Femur (tissue), 1 donor: ENCODE measurements around the gene INPP5K.
"Not testable (repeated sequence)": the region's sequence is repeated elsewhere in the genome, so short reads cannot be mapped to it uniquely, and the experiment has no call there.

Experiments
- DNase-seq: peaks from one replicate; pipeline ENCODE4 v3.0.0-alpha.2; 2017

The INPP5K gene

DNA sequence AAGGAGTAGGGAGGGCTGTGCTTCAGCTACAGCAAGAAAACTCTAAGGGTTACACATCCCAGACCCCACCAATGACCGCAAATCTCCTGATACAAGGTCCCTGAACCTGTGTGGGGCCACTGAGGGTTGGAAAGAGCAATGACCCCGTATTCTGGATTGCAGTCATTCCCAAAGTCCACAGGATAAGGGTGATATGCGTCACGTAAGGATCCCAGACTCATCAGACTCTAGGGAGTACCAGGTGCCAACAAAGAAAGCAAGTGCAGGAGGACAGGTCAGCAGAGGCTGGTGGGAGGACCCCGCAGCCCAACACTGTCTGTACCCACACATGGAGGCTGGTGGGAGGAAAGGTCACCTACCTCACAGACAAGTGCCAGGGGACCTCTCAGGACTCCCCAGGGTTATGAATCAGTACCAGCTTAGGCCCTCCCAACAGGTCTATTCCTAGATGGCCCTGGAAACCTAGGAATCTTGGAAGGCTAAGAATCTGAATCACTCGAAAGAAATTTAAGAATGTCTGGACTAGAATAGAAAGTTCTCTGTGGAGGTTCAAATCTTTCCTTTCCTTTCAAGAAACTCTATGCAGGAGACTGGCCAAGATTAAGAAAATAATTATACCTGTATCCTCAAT is 30.0 kb upstream of the INPP5K start:
- no peak for DNase-seq

DNA sequence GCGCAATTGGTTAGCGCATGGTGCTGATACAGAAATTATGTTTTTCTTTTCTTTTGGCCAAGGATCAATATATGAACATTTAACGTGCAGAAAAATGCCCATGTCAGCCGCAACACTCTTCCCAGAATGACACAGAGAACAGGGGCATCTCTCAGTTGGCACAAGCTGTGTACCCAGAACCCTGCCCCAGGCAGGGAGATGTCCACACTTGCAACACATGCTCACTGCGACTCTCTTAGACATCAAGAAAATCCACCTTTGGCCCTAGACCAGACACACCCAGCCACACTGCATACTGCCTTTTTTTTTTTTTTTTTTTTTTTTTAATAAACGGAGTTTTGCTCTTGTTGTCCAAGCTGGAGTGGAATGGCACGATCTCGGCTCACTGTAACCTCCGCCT is 29.2 kb upstream of the INPP5K start:
- no peak for DNase-seq

DNA sequence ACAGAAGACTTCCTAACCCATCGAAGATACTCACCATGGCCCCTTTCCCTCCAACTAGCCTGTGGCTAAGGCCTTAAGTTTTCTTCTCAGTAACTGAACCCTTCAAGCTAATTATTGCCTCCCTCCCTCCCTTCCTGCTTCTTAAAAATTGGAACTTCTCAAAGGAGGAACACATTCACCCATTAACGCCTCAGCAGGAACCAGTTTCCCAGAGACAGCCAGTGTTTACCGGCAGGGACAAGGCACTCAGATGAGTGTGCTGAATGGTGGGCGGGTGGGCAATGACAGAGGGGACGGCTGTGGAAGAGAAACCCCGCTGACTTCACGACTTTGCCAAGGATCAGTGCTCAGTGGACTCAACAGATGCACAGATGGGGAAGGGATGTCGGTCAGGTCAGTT is 25.9 kb upstream of the INPP5K start:
- no peak for DNase-seq

DNA sequence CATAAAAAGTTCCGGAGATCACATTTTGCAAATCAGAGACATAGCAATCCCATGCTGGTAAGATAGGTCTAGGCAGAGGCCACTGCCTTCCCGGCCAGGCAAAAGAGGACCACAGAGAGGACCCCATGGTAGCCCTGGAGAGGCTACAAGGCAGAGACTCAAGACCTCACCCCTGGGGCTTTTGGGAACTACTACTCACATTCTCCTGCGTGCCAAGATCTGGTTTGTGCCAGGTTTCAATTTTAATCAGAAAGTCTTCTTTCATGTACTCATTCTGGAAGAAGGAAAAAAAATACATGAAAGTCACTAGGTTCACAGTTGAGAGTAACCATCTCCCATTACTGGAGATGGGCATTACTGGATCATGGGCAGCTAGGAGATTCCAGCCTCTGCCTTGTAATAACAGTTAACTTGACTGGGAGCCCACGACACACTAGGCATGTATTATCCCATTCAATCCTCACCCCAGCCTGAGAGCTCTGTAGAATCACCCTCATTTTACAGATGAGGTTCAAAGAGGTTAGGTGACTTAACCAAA is 25.0 kb upstream of the INPP5K start:
- no peak for DNase-seq

DNA sequence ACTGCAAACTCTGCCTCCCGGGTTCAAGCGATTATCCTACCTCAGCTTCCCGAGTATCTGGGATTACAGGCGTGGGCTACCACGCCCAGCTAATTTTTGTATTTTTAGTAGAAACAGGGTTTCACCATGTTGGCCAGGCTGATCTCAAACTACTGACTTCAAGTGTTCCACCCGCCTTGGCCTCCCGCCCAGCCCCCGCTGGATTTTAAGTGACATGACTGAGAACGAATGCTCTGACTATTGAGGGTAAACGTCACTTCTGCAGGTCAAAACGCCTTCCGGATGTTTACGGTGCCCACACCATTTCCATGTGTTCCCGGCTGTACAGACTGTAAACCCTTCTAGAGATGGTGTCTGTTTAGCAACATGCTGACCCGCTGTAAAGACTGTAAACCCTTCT is 23.4 kb upstream of the INPP5K start:
- DNase-seq: no peak

DNA sequence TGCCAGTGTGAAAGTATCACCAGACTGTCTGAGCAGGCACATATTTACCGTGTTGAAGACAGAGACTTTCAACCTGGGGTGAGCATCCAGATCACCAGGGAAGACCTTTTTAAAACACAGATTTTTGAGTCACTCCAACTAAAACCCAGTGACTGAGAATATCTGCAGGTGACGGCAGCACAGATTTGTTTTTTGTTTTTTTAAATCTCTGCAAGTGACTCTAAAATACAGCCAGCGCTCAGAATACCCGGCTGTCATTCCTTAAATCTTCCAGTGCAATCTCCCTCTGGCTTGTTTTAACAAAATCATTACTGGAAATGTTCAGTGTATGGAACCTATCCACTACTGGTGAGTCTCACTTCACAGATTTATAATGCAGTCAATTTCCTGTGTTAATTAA is 19.3 kb upstream of the INPP5K start:
- no peak for DNase-seq

DNA sequence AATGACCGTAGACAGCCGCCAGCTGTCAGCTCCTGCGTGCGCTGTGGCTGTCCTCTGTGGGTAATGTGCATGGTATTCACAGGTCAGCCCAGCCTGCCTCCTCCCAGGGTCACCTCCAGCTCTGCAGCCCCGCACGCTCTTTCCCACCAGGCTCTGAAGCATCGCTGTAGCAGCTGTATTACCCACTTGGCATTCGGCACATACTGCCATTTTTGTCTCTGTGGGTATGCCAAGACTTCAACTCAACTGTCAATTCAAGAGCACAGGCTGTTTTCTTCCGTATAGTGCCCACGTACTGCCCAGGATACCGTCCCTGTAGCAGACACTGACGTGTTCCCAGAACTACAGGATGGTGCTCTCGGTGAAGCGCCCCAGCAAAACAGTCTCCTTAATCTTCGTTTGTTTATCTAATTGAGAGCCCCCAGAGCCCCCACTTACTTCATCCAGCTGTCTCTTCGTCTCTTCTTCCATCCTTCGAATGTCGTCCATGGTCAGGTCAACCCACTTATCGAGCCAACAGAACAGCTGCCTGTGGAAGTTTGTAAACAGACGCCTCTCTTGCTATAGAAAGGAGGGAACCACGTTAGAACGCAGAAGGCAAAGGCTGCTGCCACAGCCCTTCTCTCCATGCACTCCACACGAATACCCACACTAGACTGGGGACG is 17.4 kb upstream of the INPP5K start:
- no peak for DNase-seq

DNA sequence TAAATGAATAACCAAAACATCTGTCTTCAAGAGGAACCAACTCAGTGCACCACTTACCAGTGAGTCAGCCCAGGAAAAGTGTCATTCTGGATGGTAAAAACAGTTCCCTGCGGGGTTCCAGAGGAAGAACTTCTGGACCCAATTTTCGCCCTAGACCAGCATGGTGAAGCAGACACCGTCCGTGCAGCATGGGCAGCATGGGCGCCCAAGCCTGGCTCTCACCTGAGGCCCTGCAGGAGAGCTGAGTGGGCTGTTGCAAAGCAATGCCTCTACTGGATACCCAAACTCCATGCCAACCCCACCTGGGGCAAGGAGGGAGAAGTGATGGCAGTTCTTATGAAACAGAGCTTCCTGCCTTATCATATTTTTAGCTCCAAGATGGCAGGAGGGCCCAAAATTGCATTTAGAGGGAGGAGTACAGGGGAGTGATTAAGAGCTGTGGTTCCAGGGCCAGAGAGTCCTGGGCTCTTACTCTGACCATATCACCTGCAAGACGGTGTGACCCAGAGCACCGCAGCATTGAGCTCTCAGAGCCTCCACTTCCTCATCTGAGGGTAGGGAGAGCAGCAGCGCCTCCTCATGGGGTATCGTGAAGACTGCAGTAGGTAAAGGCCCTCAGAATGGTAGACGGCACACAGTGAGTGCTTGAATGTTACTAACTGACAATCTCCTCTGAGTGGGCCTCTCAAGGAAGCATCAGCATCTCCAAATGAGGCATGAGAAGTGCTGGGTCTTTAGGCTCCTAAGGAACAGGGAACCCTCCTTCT is 16.6 kb upstream of the INPP5K start:
- DNase-seq: no peak

DNA sequence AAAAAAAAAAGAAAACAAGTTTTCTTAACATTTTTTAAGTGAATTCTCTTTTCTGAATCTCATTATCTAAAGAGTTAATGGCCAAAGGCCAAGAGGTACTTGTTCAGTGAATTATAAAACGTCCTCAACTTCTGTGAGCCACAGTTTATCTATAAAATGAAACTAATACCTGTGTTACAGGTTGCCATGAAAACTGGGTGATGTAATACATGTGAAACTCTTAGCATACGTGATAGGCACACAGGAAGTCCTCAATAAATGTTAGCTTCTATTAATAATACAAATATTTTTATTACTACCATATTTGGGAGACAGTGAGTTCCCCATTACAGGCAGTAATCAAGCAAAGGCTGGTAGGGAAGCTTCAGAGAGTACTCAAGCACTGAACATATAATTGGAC is 13.5 kb upstream of the INPP5K start:
- no peak for DNase-seq

DNA sequence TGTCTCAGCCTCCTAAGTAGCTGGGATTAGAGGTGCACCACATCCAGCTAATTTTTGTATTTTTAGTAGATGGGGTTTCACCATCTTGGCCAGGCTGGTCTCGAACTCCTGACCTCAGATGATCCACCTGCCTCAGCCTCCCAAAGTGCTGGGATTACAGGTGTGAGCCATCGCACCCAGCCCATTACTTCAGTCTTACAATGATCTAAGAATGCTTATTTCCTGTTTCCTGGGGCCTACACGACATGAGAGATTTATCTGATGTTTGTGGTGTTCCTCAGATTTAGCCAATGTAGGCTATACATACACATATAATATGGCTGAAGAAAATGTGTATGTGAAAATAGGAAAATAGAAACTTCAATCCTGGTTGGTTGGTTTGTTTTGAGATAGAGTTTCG is 10.5 kb upstream of the INPP5K start:
- not testable (repeated sequence) for DNase-seq

DNA sequence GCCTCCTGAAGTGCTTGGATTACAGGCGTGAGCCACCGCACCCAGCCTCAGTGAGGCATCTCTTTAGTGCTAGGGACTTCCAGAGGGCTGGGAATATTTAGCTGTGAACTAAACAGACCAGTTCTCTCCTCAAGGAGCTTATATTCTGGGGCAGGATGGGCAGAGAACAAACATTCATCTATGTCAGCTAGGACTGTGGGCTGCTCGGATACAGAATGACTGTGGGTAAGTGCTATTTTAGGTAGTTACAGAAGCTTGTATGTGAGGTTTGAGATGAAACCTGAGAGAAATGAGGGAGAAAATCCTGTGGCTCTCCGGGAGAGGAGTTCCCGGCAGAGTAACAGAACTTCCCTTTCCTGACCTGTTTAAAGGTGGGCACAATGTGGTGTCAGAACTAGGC is 6.2 kb upstream of the INPP5K start:
- no peak for DNase-seq

DNA sequence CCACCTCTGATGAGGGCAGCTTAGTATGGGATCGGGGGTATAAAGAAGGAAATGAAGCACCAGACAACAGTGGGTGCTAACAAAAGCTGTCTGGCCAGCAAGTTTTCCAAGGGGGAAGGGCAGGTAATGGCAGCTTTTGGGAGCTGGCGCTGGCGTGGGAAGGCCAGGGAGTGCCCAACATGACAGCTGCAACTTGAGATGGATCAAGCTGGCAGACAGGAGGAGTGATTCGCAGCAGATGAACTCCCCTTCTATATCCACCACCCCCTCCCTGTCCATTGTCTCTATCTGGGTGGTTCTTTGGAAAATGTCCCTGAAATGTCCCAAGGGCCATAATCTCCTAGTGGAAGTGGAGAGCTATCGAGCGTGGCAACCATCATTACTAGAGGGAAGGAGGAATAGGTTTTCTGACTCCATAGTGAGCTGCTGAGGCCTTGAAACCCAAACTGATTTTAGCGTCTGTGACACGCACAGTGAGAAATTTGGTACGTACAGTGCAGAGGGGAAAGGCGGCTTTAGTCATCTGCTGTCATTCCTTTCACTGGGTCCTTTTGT is 4.8 kb upstream of the INPP5K start:
- DNase-seq: peak; percentile 59

DNA sequence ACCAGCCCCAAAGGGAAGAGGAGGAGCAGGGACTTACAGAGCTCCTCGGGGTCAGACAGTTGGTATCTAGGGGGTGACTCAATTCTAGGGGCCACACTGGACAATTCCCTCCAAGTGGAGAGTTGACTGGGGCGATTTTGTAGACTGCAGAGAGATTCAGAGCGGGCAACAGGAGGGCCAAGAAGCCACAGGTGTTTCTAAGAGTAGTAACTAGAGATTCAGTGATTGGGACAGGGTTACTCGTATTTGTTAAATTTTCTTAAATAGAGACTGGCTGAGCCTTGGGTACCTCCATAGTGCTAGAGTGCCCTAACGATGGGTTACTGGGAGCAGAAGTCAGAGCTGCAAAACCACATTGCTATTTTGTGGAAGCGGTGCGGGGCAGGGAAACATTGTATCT is 3.3 kb upstream of the INPP5K start:
- DNase-seq: no peak

DNA sequence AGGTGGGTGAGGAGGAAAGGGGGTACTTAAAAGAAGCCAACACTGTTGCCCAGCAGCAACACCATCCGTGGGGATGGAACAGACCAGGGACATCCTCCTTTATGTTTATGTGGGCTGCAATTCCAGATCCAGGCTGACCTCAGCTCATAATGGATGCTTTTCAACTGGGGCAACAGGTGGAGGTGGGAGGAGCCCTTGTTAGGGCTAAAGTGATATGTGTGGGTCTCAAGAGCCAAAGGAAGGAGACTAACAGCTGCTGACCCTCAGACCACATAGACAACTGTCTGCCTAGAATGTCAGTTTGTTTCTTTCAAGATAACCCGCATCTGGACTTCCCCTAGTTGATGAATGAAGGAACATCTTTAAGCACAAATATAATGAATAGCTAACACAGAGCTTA is 2.0 kb upstream of the INPP5K start:
- DNase-seq: no peak

DNA sequence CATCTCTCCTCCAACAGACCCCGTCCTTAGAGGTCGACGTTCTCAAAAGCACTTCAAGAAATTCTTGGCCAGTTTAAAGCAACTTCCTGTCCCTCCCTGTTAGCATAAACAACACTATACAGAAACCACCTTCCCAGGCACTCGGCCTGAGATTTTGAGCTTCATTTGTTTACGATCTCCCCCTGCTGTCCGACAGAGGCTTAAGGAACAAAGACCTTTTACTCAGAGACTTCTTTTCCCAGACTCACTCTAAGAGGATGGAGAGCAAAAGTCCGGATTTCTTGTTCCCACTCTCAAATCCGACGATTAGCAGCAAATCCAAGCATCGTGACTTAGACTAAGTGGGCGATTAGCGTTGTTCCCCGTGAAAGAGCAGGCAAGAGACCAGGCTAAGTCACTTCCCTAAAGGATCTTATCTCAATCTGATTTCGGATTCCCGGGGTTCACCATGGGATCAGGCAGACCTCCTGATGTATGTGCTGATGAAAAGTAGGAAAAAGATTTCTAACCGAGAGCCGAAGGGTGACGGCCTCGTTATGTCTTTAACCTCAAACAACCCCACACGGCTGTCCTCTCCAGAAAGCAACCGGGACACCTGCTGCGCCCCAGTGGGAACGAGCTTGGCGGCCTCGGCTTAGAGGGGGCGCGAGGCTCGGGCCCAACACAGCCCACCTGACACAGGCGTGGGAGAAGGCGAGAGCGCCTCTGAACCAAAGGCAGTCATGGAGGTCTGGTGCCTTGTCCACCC is 598 bp downstream of the INPP5K start:
- DNase-seq: peak; percentile 83

DNA sequence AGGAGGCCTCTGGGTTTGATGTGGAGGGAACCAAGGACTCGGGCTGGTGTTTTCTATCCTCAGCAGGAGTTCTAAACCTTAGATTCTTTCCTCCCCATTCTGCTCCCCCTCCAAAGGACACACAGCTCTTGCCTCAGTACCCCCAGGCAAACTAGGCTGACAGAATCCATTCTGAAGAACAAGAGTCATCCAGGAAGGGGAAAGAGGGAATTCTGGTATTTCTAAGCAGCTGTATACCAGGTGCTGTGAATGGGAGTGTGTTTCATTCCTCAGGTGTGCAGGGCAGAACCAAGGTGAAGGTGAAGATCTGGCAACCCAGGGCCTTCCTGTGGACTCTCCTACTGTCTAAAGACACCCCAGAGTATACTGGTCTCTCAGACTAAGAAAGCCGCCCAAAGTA is 4.1 kb downstream of the INPP5K start:
- no peak for DNase-seq

DNA sequence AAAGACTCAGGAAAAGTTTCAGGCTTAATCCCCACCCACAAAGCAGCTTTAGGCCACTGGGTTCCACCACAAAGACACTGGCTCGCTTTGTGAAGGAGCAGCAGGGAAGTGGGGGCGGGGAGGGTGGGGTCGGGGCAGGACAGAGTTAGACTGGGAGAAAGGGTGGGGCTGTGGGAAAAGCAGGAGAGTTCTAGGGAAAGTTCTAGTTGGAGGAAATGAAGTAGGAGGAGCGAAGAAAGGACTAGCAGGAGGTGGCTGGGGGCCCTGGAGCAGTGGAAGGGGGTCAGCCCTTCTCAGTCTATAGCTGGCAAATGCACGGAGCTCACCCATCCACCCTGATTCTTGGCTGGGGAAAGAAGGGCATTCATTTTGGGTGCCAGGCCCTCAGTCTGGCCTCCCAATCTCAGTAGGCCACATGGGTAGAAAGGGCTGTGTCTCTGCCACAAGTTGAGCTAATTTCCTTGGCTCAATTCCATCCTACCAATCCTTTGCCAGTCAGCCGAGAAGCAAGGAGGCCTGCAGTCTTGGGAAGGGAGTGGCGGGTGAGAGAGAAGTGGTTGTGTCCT is 4.6 kb downstream of the INPP5K start:
- peak; percentile 62 for DNase-seq

DNA sequence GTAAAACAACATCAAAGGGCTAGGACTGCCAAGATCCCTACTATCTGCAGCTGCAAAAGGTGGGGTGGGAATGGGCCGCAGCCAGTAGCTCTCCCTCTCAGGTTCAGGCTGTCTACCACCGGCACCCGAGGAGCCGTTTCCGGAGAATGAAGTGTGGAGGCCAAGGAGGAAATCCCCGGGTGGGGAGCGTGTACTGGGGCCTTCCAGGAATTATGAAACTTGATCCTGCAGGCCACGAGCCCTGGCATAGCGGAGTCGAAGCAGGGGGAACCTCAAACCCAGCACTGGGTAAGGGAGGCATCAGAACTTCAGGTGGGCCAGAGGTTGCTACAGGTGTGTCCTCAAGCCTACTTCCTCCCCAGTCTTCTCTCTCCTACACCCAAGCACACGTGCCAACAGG is 5.1 kb downstream of the INPP5K start:
- DNase-seq: peak; percentile 71

DNA sequence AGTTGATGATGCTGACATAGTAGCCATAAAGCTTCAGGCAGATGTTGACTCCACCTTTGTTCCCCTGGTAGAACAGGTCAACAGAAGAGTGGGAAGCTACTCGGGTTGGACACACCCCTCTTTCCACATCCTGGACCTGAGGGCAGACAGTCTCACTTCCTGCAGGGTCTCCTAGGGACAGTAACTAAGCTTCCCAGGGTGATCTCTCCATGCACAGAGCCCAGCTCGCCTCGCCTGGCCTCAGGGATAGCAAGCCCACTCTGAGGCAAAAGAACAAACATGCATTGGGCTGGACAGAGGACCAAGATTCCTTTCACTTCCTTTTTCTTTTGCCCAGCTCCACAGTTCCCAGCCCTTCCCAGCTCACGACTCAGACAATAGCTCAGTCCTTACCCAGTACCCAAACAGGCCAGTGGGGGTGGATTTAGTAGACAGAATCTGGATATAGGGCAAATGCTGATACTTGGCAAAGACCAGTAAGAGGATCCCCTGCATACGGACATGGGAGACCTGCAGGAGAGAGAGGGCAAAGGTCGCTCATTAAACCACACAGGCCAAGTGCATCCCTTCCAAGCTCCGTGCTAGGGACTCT is 7.0 kb downstream of the INPP5K start:
- no peak for DNase-seq

DNA sequence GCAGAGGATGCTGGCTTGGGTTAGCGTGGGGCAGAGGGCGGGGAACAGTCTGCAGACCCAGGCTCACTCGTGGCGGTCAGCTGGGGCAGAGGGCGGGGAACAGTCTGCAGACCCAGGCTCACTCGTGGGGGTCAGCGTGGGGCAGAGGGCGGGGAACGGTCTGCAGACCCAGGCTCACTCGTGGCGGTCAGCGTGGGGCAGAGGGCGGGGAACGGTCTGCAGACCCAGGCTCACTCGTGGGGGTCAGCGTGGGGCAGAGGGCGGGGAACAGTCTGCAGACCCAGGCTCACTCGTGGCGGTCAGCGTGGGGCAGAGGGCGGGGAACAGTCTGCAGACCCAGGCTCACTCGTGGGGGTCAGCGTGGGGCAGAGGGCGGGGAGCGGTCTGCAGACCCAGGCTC is 7.7 kb downstream of the INPP5K start:
- not testable (repeated sequence) for DNase-seq

DNA sequence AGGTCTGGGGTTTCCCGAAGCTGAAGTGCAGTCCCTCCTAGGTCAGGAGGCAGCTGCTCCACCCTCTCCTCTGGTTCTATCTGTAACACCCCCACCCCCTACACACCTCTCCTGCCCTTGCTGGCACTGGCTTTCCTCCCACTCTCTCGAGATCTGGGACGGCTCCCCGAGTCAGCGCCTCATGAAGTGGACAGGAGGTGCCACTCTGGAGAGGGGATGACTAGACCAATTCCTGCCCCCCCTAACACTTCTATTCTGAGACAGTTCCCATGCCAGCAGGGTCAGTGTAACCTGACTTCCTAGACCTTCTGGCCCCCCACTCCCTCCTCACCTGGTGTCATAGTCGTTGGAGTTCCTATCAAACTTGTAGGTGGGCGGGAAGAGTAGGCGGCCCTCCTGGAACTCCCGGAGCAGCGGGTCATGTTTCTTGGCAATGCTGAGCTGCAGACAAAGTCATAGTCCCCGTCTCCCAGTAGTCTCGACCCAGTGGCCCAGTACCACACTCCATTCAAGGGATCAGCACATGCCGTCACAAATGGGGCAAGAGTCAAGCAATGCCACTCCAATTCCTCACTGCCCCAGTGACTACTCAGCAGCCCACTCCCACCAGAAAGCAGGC is 9.7 kb downstream of the INPP5K start:
- no peak for DNase-seq

DNA sequence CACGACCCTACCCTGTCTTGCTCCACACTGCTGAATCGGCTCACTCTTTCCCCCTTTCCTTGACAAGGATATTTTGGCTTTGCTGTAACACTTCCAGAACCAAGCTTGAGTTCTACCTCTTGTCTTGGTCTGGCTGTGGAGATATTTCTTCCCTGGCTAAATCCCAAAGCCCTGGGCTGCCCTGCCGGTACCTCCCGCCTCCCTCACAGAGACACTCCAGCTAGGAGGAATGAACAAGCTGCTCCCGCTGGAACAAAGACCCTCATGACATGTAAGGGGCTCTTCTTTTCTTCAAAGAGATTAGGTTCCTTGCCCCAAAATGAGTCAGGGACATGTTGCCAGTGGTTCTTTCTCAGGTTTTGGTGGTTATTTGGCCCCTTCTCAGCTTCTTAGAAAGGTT is 10.8 kb downstream of the INPP5K start:
- no peak for DNase-seq
